K562 (cell line): ENCODE measurements around the gene LRCH1. TPM values are rescaled to one million over a fixed set of nuclear protein-coding genes. Genes with fewer than 3 reads are reported as not detected.

Source experiments
- ATAC-seq: fragments of 200-7000 bp; cut with Tn5 transposase; 3 replicates; pipeline ENCODE4 v1.9.1; 2020; ENCODE audit warnings: moderate library complexity
- BruUV-seq: library from RNA; stranded (reverse); fragments of 400-500 nt; replicated peaks from 2 replicates; lab custom pipeline; 2021; lab: Mats Ljungman, UMichigan
- CTCF ChIA-PET: fragments of 300-600 bp; formaldehyde crosslinking; extraction: SDS; loops from one replicate; lab custom pipeline; 2021; ENCODE audit warnings: low intra/inter-chr PET ratio; lab: Yijun Ruan, JAX
- POLR2A ChIA-PET: fragments of 300-600, 350-650 bp; sonication (Branson Sonifier 250); formaldehyde crosslinking; extraction: SDS; loops from one replicate; lab custom pipeline; 2021; ENCODE audit warnings: antibody characterized with exemption, inconsistent platforms; lab: Yijun Ruan, JAX
- DNase-seq, 4 experiments: peaks; one replicate each; pipeline versions ENCODE4 v3.0.0 to v3.0.0-alpha.2; 2011 to 2018; ENCODE audit warnings: low spot score in 3 of 4, mixed read lengths in 3 of 4; ENCODE audit errors: extremely low read depth in 1 of 4
- FAIRE-seq: peaks from 2 replicates; lab custom pipeline; 2011; peaks lifted over from hg19 to GRCh38; lab: Jason Lieb, UNC
- H2AFZ ChIP-seq: 2 replicates; pipeline ENCODE4 v1.6.0; 2011; ENCODE audit warnings: low read depth, low read length, control low read depth, inconsistent platforms
- H3K27ac ChIP-seq: fragments of 200-600 bp; 3 replicates; pipeline ENCODE4 v1.8.0; 2011; ENCODE audit warnings: low read depth, mild to moderate bottlenecking, control low read depth, inconsistent platforms, low read length, moderate library complexity, mixed read lengths; ENCODE audit errors: extremely low read depth
- H3K27me3 ChIP-seq, 2 experiments: fragments of 300-600 bp in 1 of 2; 2 replicates in 1 of 2; 3 replicates in 1 of 2; pipeline versions ENCODE4 v1.6.0 to v1.8.0; 2011; ENCODE audit warnings: inconsistent platforms in 2 of 2, low read length in 2 of 2, mild to moderate bottlenecking in 1 of 2, mixed read lengths in 1 of 2, moderate library complexity in 1 of 2; ENCODE audit not compliant: control insufficient read depth in 2 of 2, insufficient read depth in 2 of 2
- H3K36me3 ChIP-seq: fragments of 300-600 bp; 3 replicates; pipeline ENCODE4 v1.8.0; 2011; ENCODE audit warnings: mild to moderate bottlenecking, low read length, inconsistent platforms; ENCODE audit not compliant: control insufficient read depth, insufficient read depth
- H3K4me1 ChIP-seq, 2 experiments: fragments of 200-600 bp in 1 of 2; replicated peaks in 1 of 2; 2 replicates in 1 of 2; 3 replicates in 1 of 2; pipeline versions ENCODE4 v1.5.1 to v1.8.0; 2011; ENCODE audit warnings: inconsistent platforms in 2 of 2, low read length in 2 of 2, mild to moderate bottlenecking in 1 of 2, mixed read lengths in 1 of 2, moderate library complexity in 1 of 2; ENCODE audit not compliant: control insufficient read depth in 2 of 2, insufficient read depth in 2 of 2
- H3K4me2 ChIP-seq: 2 replicates; pipeline ENCODE4 v1.6.1; 2011; ENCODE audit warnings: low read length, control low read depth, inconsistent platforms, mixed read lengths; ENCODE audit not compliant: insufficient read depth
- H3K4me3 ChIP-seq: fragments of 200-600 bp; sonication (generic), shearing (Covaris generic); 2 replicates; pipeline ENCODE4 v1.5.1; 2016; ENCODE audit warnings: control low read depth, inconsistent platforms
- H3K79me2 ChIP-seq: fragments of 200-600 bp; 3 replicates; pipeline ENCODE4 v1.8.0; 2011; ENCODE audit warnings: low read length, inconsistent platforms; ENCODE audit not compliant: control insufficient read depth, insufficient read depth
- H3K9ac ChIP-seq, 2 experiments: 2 replicates each; pipeline versions ENCODE4 v1.6.0 to v1.6.1; 2011; ENCODE audit warnings: low read depth in 2 of 2, low read length in 2 of 2, control low read depth in 1 of 2, inconsistent platforms in 1 of 2, mild to moderate bottlenecking in 1 of 2, mixed read lengths in 1 of 2; ENCODE audit not compliant: insufficient read depth in 1 of 2
- H3K9me1 ChIP-seq: one replicate; pipeline ENCODE4 v1.6.0; 2011; ENCODE audit warnings: inconsistent platforms, mild to moderate bottlenecking, low read length, moderate library complexity; ENCODE audit not compliant: control insufficient read depth, insufficient read depth
- H3K9me3 ChIP-seq: replicated peaks from 2 replicates; pipeline ENCODE4 v1.5.1; 2011; ENCODE audit warnings: low read depth, low read length, inconsistent platforms; ENCODE audit not compliant: control insufficient read depth, insufficient read depth
- H4K20me1 ChIP-seq: replicated peaks from 2 replicates; pipeline ENCODE4 v1.6.1; 2011; ENCODE audit warnings: low read length, inconsistent platforms, mixed read lengths; ENCODE audit not compliant: control insufficient read depth, insufficient read depth
- TRIM28 ChIP-seq: fragments of 450-650 bp; IDR thresholded peaks from 2 replicates; pipeline ENCODE4 v1.6.1; 2017
- ZNF324 ChIP-seq: fragments of 250-450 bp; sonication (Bioruptor Pico); IDR thresholded peaks from 2 replicates; pipeline ENCODE4 v1.4.0; 2020; ENCODE audit warnings: mild to moderate bottlenecking
- ZNF398 ChIP-seq: fragments of 250-450 bp; sonication (Bioruptor Pico); IDR thresholded peaks from 2 replicates; pipeline ENCODE4 v1.8.0; 2021; ENCODE audit warnings: moderate library complexity, mild to moderate bottlenecking, inconsistent platforms
- WGBS: fragments of 100-300 bp; shearing (Covaris generic); methylation state at CpG from one replicate; pipeline ENCODE4 v1.1.6; 2016; ENCODE audit warnings: low coverage, mixed read lengths; ENCODE audit not compliant: insufficient coverage; ENCODE audit errors: missing lambda C conversion rate; 5-methylcytosine and 5-hydroxymethylcytosine counted together
- in situ Hi-C: fragments of 300-500 bp; cut with MboI; formaldehyde crosslinking; loops from 4 replicates; pipeline ENCODE4 v1.15.0; 2018; ENCODE audit warnings: inconsistent platforms, mixed read lengths
- intact Hi-C: fragments of 100-400 bp; cut with micrococcal nuclease; formaldehyde crosslinking; loops from 2 replicates; pipeline ENCODE4 v1.14.2; 2022
- polyA plus RNA-seq, 8 experiments: library from polyadenylated mRNA; depleted of rRNA in 4 of 8; stranded (reverse) in 5 of 8; unstranded in 3 of 8; fragments of >200 nt; fragmentation: Nextera tagmentation in 2 of 8; fragmentation: Illumina TruSeq in 1 of 8; extraction: Ambion mirVana in 2 of 8; extraction: Trizol in 1 of 8; gene quantifications; 2 replicates each; pipeline versions ENCODE4 v1.2.1 to v1.2.3, GENCODE V29; 2011 to 2014; ENCODE audit warnings: inconsistent platforms in 1 of 8, missing spikeins in 1 of 8
- total RNA-seq, 7 experiments: library from RNA; depleted of rRNA in 6 of 7; stranded (reverse); fragments of >200 nt in 6 of 7; fragmentation: Illumina TruSeq in 2 of 7; extraction: Trizol in 2 of 7; gene quantifications; 2 replicates each; pipeline versions ENCODE4 v1.2.1 to v1.2.3, GENCODE V29; 2011 to 2021; ENCODE audit warnings: low replicate concordance in 1 of 7

The LRCH1 gene
- total and polyA plus RNA-seq, 9 of the 15 experiments (the other 6 are each of a cell fraction or from before 2014, with no cell fraction given) = 1.1 to 6.8 (median 3.7) TPM

- peaks cover 5% of the 10 kb centered on the region; the same call in 1 of the 3 replicates for H3K79me2 ChIP-seq
- POLR2A ChIA-PET = no interaction called here
- no peak overlapping the region for H3K27ac ChIP-seq
These were observed 22.4 kb downstream of the LRCH1 start for GRCh38 chr13:46575301-46575771.

More at GRCh38 chr13:46575301-46575771, 22.4 kb downstream of the LRCH1 start:
- TF ChIP-seq ZNF398 (no peak), TRIM28 (no peak), ZNF324 (CRISPR knock-in tag) (0 out of 2 replicates have a peak, but pooled peaks have one; percentile 0)
- Histone ChIP-seq H3K36me3 (no peaks in the 10 kb centered on the region), H3K9ac (no peak overlapping the region), H3K4me2 (no peak overlapping the region), H3K9me3 (no peaks in the 10 kb centered on the region), H4K20me1 (peaks cover 26% of the 10 kb centered on the region; the same call in 1 of the 2 replicates), H3K27me3 (no peaks in the 10 kb centered on the region), H3K9me1 (no peaks in the 10 kb centered on the region), H3K4me1 (no peaks in the 10 kb centered on the region), H3K4me3 (no peak overlapping the region), H2AFZ (no peak overlapping the region)
- FAIRE-seq (no peak), ATAC-seq (no peak), DNase-seq (no peak)
- 23% methylated on average over 3 of the region's 3 CpGs for WGBS
- no TSS peak for BruUV-seq
- intact Hi-C loops (no loop called here), in situ Hi-C loops (no loop called here)
- CTCF ChIA-PET = no interaction called here
